GM21529 (cell line): ENCODE results near the gene MCEMP1.

Experiments
- ATAC-seq: cut with Tn5 transposase; IDR thresholded peaks from one replicate; pipeline ENCODE4 v1.9.1; 2021; ENCODE audit not compliant: unreplicated experiment

The MCEMP1 gene

GRCh38 chr19:7692417-7693088 lies 15.7 kb downstream of the MCEMP1 start:
- ATAC-seq = no peak

GRCh38 chr19:7694499-7694898 lies 17.6 kb downstream of the MCEMP1 start:
- no peak for ATAC-seq

GRCh38 chr19:7697721-7698287 lies 20.9 kb downstream of the MCEMP1 start:
- ATAC-seq = no peak

GRCh38 chr19:7698583-7698982 lies 21.7 kb downstream of the MCEMP1 start:
- ATAC-seq = no peak

- no peak for ATAC-seq
Observed at GRCh38 chr19:7699003-7699402, 22.1 kb downstream of the MCEMP1 start.

- ATAC-seq = no peak
Observed at GRCh38 chr19:7699417-7700401, 22.8 kb downstream of the MCEMP1 start.

- ATAC-seq = no peak
Observed at GRCh38 chr19:7701049-7701653, 24.3 kb downstream of the MCEMP1 start.

- peak; percentile 47 for ATAC-seq
Observed at GRCh38 chr19:7701654-7702457, 25.0 kb downstream of the MCEMP1 start, which contains the start of gene FCER2. TSS of gene FCER2 (minus strand) at chr19:7702131. CDS start at chr19:7699760, 2,371 bp downstream.

- ATAC-seq = no peak
Observed at GRCh38 chr19:7703332-7703731, 26.4 kb downstream of the MCEMP1 start.

- no peak for ATAC-seq
Observed at GRCh38 chr19:7704280-7705060, 27.6 kb downstream of the MCEMP1 start.

- ATAC-seq = peak; percentile 44
Observed at GRCh38 chr19:7705387-7706187, 28.7 kb downstream of the MCEMP1 start.

- no peak for ATAC-seq
Observed at GRCh38 chr19:7706188-7706954, 29.5 kb downstream of the MCEMP1 start.

- ATAC-seq = no peak
Observed at GRCh38 chr19:7706955-7707456, 30.1 kb downstream of the MCEMP1 start.

- ATAC-seq = no peak
Observed at GRCh38 chr19:7709932-7710460, 33.1 kb downstream of the MCEMP1 start.

- no peak for ATAC-seq
Observed at GRCh38 chr19:7710616-7711015, 33.7 kb downstream of the MCEMP1 start.

GRCh38 chr19:7715671-7716070 lies 38.8 kb downstream of the MCEMP1 start:
- no peak for ATAC-seq

- ATAC-seq = no peak
Observed at GRCh38 chr19:7716762-7717161, 39.9 kb downstream of the MCEMP1 start.

- no peak for ATAC-seq
Observed at GRCh38 chr19:7718668-7719067, 41.8 kb downstream of the MCEMP1 start.
